HG02840 (cell line): Measurements from ENCODE around the gene SLC28A2.
"Not testable (repeated sequence)": the region's sequence is repeated elsewhere in the genome, so short reads cannot be mapped to it uniquely, and the experiment has no call there.

Source experiments
- ATAC-seq: cut with Tn5 transposase; IDR thresholded peaks from one replicate; pipeline ENCODE4 v1.9.1; 2021; ENCODE audit warnings: mild to moderate bottlenecking, moderate library complexity, moderate number of reproducible peaks; ENCODE audit not compliant: unreplicated experiment, low FRiP score

The SLC28A2 gene

DNA sequence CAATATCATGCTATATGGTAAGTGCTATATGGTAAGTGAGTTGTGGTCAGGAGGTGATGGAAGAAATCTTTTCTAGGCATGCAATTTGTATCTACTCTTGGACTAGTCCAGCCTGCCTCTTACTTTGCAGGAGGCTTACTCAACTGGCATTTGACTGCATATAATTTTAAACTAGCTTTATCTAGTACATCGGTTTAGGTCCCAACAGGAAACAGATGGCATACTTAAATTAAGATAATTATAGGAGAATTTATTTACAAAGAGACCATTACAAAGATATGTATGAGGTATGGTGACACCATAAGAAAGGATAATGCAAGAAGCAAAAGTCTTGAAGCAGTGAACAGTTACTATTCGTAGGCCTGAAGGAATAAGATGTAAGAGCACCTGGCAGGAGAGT, 7.8 kb downstream of the SLC28A2 start:
- ATAC-seq, result no peak

- ATAC-seq, result no peak
Measured at GRCh38 chr15:45262906-45263461, 10.9 kb downstream of the SLC28A2 start.

GRCh38 chr15:45263854-45264253, 11.8 kb downstream of the SLC28A2 start:
- no peak for ATAC-seq

DNA sequence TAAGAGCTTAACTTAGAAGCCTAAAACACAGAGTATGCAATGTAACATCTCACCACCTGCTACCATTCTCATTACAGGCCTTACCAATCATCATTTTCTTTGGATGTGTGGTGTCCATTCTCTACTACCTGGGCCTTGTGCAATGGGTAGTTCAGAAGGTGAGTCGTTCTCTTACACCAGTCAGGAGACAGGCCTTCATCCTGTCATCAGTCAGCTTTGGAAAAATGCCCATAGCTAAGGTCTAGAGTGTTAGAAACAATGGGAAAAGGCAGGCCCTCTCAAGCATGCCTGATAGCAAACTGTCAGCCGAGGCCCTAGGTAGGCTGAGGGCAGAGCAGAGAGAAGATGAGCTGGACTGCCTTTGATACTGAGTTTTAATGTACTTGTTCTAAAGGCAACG, 13.5 kb downstream of the SLC28A2 start:
- no peak for ATAC-seq

GRCh38 chr15:45268135-45268534, 16.1 kb downstream of the SLC28A2 start:
- ATAC-seq, result no peak

DNA sequence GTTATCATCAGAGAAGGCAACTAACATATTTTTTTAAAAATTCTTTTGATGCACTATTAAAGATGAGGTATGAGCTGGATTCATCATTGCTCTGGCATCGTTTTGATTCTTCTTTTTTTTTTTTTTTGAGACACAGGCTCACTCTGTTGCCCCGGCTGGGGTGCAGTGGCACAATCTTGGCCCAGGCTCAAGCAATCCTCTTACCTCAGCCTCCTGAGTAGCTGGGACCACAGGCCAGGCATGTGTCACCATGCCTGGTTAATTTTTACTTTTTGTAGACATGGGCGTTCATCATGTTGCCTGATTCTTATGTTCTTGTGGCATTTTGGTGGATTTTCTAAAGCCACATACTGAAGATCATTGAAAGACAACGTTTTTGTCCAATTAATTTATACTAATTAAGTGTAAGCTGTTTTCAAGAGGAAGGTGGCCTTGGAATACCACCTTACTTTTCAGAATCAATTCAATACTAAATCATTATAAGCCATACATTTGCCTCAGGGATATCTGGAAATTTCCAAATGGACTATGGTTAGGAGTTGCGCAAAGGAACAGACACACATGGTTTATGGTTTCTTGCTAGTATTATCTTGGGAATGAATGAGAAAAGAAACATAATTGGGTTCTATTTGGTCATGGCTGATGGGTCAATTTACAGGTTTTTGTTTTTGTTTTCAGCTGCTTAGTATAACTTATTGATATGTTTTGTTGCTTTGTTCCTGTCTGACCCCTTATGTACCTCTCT, 22.8 kb downstream of the SLC28A2 start:
- no peak for ATAC-seq

- no peak for ATAC-seq
Measured at GRCh38 chr15:45276831-45277230, 24.8 kb downstream of the SLC28A2 start.

DNA sequence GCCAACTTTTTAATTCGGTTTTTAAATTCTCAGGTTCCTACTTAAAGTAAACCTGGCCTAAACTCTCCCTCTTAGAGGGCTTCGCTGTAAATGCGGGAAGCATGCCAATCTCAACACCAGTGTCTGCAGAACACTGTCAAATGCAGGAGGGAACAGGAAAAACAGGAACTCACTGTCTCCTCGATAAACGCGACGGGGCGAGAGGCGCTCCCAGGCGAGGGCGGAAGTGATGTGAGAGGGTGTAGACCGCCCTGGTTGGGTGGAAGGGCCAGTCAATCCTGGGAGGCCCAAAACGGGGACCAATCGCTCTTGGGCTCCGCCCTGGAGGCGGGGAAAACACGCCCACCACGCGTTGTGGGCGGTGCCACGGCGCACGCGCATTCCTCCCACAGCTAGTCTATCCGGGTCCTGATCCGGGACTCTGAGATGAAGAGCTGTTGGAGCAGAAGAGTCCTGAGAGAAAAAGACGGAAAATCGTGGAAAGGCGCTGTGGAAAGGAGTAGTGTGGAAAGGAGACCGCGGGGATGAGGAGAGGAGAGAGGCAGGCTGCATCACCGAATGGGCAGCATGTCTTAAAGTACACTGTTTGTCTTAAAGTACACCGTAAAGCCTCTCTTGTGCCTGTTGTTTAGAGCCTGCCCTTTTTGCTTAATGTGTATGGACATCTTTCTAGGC, 27.1 kb downstream of the SLC28A2 start:
- peak; percentile 100 for ATAC-seq

DNA sequence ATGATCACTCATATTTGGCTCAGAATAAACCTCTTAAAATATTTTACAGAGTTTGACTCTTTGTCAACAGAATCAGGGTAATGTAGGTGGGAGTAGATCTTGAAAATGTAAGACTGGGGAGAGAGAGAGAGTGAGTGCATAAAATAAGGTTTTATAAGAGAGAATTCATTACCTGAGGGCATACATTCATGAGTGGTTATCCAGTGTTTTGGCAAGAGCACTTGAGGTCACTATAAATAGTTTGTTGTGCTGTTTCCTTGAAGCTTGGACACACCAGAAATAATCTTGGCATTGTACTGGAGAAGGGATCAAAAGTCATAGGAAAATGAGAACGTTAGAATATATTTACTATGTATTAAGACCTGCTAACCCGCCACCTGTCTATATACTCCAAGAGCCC, 33.4 kb downstream of the SLC28A2 start:
- ATAC-seq, result no peak

DNA sequence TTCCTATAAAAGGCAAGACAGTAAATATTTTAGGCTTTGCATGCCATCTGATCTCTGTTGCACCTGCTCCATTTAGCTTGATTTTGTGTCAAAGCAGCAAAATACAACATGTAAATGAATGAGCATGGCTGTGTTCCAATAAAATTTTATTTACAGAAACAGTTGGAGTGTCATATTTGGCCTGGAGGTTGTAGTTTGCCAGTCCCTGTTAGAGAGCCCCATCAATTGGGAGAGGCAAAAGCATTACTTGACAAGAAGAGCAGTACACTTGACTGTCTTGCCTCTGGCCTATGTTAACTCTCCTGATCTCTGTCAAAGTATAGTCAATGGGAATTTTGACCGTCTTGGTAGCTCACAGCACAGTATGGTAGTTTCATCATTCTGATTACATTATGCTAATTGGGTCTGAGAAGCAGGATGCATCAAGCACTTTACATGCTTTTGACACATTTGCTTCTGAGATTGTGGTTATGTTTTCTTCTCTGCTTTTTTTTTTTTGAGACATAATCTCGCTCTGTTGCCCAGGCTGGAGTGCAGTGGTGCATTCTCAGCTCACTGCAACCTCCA, 35.4 kb downstream of the SLC28A2 start:
- no peak for ATAC-seq

DNA sequence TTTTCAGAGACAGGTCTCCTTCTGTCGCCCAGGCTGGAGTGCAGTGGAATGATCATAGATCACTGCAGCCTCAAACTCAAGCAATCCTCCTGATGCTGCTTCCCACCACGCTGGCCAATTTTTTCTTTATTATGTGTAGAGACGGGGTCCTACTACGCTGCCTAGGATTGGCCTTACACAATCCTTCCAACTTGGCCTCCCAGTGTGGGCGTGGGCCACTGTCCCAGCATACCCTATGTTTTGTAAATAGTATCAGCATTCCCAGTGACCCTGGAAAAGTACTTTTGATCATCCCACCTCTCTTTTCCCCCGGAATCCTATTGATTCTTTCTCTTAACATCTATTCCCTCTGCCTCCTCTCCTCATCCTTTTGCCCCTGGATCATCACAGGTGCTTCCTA, 36.9 kb downstream of the SLC28A2 start:
- no peak for ATAC-seq

GRCh38 chr15:45291822-45292582, 40.0 kb downstream of the SLC28A2 start:
- ATAC-seq, result no peak

DNA sequence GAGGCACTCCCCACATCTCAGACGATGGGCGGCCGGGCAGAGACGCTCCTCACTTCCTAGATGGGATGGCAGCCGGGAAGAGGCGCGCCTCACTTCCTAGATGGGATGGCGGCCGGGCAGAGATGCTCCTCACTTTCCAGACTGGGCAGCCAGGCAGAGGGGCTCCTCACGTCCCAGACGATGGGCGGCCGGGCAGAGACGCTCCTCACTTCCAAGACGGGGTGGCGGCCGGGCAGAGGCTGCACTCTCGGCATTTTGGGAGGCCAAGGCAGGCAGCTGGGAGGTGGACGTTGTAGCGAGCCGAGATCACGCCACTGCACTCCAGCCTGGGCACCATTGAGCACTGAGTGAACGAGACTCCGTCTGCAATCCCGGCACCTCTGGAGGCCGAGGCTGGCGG, 41.3 kb downstream of the SLC28A2 start:
- not testable (repeated sequence) for ATAC-seq

DNA sequence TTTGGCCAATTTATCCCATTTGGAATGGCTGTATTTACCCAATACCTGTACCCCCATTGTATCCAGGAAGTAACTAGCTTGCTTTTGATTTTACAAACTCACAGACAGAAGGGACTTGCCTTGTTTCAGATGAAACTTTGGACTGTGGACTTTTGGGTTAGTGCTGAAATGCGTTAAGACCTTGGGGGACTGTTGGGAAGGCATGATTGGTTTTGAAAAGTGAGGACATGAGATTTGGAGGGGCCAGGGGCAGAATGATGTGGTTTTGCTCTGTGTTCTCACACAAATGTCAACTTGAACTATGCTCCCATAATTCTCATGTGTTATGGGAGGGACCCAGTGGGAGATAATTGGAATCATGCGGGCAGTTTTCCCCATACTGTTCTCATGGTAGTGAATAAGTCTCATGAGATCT, 46.9 kb downstream of the SLC28A2 start:
- not testable (repeated sequence) for ATAC-seq

DNA sequence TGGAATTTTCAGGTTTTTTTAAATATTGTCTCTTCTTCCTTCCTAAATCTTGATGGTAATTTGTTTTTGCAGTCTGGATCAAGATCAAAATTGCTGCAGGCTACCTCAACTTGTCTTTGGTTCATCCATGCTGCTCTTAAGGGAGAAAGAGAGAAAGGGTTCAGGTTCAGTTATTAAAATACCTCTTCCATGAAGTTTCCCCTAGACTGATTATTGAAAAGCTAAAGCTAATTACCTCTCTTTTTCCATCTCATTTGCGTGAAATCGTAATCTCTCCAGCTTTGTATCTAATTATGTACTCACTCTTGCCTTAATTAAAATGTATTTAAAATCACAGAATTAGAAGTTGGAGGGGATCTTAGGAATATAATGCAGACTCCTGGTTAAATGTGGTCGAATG, 52.7 kb downstream of the SLC28A2 start:
- ATAC-seq, result no peak

DNA sequence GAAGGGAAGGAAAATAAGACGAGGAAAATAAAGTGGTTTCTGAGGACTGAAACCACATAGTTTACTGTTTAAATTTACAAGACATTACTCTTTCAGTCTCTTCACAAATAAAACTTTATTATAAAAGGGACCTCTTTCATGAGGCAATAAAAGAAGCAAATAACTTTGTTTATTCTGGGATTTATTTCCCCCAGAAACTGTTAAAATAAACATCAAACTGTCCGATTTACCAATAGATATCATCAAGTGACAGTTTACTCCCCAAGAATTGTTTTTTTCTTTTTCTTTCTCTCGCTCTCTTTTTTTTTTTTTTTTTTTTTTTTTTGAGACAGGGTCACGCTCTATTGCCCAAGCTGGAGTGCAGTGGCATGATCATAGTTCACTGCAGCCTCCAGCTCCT, 54.1 kb downstream of the SLC28A2 start:
- no peak for ATAC-seq

DNA sequence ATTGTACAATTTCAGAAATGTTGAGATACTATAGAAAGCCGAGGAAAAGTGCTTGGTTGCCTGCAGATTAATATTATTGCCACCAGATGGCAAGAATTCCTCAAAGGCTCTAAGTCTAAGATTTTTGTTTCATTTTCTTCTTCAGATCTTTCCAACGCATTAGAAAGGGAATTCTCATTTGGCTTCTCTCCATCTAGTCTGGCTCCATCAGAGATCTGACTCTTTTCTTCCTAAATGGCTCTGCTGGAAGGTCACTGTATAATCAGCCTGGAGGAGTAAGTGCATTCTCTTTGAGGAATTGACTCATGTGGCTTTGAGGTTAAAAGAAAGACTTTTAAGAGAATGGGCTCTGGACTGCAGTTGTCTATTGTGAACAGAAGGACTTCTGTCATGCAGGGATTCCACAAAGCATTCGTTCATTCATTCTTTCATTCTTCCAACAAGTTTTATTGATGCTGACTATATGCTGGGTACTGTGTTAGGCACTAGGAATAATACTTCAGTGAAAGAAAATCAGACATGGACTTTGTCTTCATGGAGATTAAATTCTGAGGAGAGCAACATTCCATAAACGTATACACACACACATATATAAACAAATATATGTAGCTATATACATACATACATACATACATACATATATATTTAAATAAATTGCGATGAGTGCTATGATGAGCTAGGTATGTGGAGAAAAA, 55.3 kb downstream of the SLC28A2 start:
- no peak for ATAC-seq

DNA sequence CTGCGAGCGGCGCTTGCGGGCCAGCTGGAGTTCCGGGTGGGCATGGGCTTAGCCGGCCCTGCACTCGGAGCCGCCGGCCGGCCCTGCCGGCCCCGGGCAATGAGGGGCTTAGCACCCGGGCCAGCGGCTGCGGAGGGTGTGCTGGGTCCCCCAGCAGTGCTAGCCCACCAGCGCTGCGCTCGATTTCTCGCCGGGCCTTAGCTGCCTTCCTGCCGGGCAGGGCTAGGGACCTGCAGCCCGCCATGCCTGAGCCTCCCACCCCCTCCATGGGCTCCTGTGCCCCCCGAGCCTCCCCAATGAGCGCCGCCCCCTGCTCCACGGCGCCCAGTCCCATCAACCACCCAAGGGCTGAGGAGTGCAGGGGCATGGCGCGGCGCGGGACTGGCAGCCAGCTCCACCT, 62.1 kb downstream of the SLC28A2 start:
- not testable (repeated sequence) for ATAC-seq

- no peak for ATAC-seq
Measured at GRCh38 chr15:45314960-45315359, 62.9 kb downstream of the SLC28A2 start.
